ENCODE data around the gene UBE2O.

- TF ChIP-seq CTCF (IDR thresholded peaks at IDR 0.05) = no peak
- no peak for TF ChIP-seq POLR2A (IDR thresholded peaks at IDR 0.05)
Measured at GRCh38 chr17:76350463-76350862, 102.5 kb downstream of the UBE2O start.

Data from ovary (tissue), 3 donors.